ENCODE data around the gene LAMC2. TPM values are rescaled to one million over a fixed set of nuclear protein-coding genes. Genes with fewer than 3 reads are reported as not detected.

LAMC2 gene
- total RNA-seq, 4 donors from 2014 or later = 2.6 to 23.3 (median 7.3) TPM

GRCh38 chr1:183288583-183288982 is 102.5 kb downstream of the LAMC2 start:
- no peak for DNase-seq (ENCODE audit: low spot score)
- ATAC-seq (ENCODE audit: low FRiP score) = no peak
- TF ChIP-seq CTCF (IDR thresholded peaks at IDR 0.05) = no peak

- DNase-seq (ENCODE audit: low spot score) = no peak
- no peak for ATAC-seq (ENCODE audit: low FRiP score)
- TF ChIP-seq CTCF (IDR thresholded peaks at IDR 0.05) = no peak
These were observed 103.0 kb downstream of the LAMC2 start for GRCh38 chr1:183289051-183289496.

GRCh38 chr1:183290628-183291027 is 104.6 kb downstream of the LAMC2 start:
- DNase-seq (ENCODE audit: low spot score) (no peak), ATAC-seq (ENCODE audit: low FRiP score) (no peak)
- no peak for TF ChIP-seq CTCF (IDR thresholded peaks at IDR 0.05)

- no peak for TF ChIP-seq CTCF (IDR thresholded peaks at IDR 0.05)
- ATAC-seq (ENCODE audit: low FRiP score) (no peak), DNase-seq (ENCODE audit: low spot score) (no peak)
These were observed 105.2 kb downstream of the LAMC2 start for GRCh38 chr1:183291216-183291762.

- peak; percentile 74 for ATAC-seq (ENCODE audit: low FRiP score)
- no peak for DNase-seq (ENCODE audit: low spot score)
- TF ChIP-seq CTCF (IDR thresholded peaks at IDR 0.05) = no peak
These were observed 105.9 kb downstream of the LAMC2 start for GRCh38 chr1:183291802-183292514.

- ATAC-seq (ENCODE audit: low FRiP score) (no peak), DNase-seq (ENCODE audit: low spot score) (no peak)
- no peak for TF ChIP-seq CTCF (IDR thresholded peaks at IDR 0.05)
These were observed 107.2 kb downstream of the LAMC2 start for GRCh38 chr1:183293241-183293640.

- no peak for ATAC-seq (ENCODE audit: low FRiP score)
- no peak for DNase-seq (ENCODE audit: low spot score)
- TF ChIP-seq CTCF (IDR thresholded peaks at IDR 0.05) = no peak
These were observed 107.8 kb downstream of the LAMC2 start for GRCh38 chr1:183293876-183294275.
